Tibial artery (tissue), 4 donors: ENCODE measurements around the gene SMIM24.

ENCODE experiments used
- DNase-seq, 2 donors: peaks; one replicate each; pipeline ENCODE4 v3.0.0-alpha.2; 2019
- H3K27ac ChIP-seq, 2 donors: fragments of 200-600 bp; sonication (generic) in 1 of 2; 1 replicate in 1 of 2; 2 replicates in 1 of 2; pipeline ENCODE4 v1.5.1; 2018 to 2019; ENCODE audit warnings: mild to moderate bottlenecking in 1 of 2
- H3K27me3 ChIP-seq, 2 donors: fragments of 200-600 bp; sonication (generic) in 1 of 2; one replicate each; pipeline versions ENCODE4 v1.5.1 to v1.6.0; 2016 to 2019
- H3K36me3 ChIP-seq, 3 donors: fragments of 200-600 bp; sonication (generic) in 2 of 3; one replicate each; pipeline ENCODE4 v1.5.1; 2016 to 2019; ENCODE audit warnings: mild to moderate bottlenecking in 2 of 3
- H3K4me1 ChIP-seq, 4 donors: fragments of 200-600 bp; sonication (generic) in 2 of 4; 1 replicate in 3 of 4; 2 replicates in 1 of 4; pipeline ENCODE4 v1.5.1; 2016 to 2019
- H3K4me3 ChIP-seq, 2 donors: fragments of 200-600 bp; sonication (generic) in 1 of 2; 1 replicate in 1 of 2; 2 replicates in 1 of 2; pipeline ENCODE4 v1.5.1; 2018 to 2019; ENCODE audit warnings: mild to moderate bottlenecking in 2 of 2
- H3K9me3 ChIP-seq, 3 donors: fragments of 200-600 bp; sonication (generic) in 1 of 3; one replicate each; pipeline ENCODE4 v1.5.1; 2016 to 2019
- intact Hi-C: fragments of 100-400 bp; cut with DNase I; formaldehyde crosslinking; loops from one replicate; pipeline ENCODE4 v1.15.0; 2023; ENCODE audit warnings: low total_unique reads
- TF ChIP-seq, protein P1 (sequence below), 2 experiments: fragments of 200-600 bp in 1 of 2; fragments of 450-650 bp in 1 of 2; IDR thresholded peaks; one replicate each; pipeline ENCODE4 v1.5.1; 2017 to 2019; ENCODE audit warnings: antibody characterized with exemption in 2 of 2, mild to moderate bottlenecking in 1 of 2, moderate library complexity in 1 of 2

The SMIM24 gene

DNA sequence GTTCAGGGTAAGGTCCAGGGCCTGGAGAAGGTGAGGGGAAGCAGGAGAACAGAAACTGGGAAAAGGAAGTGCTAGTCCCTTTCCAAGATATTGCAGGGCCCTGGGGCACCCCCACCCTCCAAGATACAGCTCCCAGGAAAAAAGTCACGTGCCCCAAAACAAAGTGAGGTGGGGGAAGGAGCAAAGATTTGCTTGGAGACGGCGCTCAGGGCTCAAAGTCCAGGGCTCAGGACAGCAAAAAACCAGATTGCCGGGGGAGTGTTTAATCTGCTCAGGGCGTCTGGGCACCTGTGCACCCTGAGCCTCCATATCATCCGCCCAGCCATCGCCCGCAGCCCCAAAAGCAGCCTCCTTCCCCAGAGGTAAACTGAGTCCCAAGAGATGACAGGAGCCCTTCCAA, 6.3 kb downstream of the SMIM24 start:
- Histone ChIP-seq H3K27ac (no peak overlapping the region), H3K4me1 (peaks cover 5 to 32% (median 25%) of the 10 kb centered on the region in 4 donors), H3K27me3 (peaks cover 0 to 12% of the 10 kb centered on the region in 2 donors), H3K4me3 (no peak overlapping the region), H3K9me3 (no peaks in the 10 kb centered on the region), H3K36me3 (no peaks in the 10 kb centered on the region)
- TF ChIP-seq, protein P1, sequence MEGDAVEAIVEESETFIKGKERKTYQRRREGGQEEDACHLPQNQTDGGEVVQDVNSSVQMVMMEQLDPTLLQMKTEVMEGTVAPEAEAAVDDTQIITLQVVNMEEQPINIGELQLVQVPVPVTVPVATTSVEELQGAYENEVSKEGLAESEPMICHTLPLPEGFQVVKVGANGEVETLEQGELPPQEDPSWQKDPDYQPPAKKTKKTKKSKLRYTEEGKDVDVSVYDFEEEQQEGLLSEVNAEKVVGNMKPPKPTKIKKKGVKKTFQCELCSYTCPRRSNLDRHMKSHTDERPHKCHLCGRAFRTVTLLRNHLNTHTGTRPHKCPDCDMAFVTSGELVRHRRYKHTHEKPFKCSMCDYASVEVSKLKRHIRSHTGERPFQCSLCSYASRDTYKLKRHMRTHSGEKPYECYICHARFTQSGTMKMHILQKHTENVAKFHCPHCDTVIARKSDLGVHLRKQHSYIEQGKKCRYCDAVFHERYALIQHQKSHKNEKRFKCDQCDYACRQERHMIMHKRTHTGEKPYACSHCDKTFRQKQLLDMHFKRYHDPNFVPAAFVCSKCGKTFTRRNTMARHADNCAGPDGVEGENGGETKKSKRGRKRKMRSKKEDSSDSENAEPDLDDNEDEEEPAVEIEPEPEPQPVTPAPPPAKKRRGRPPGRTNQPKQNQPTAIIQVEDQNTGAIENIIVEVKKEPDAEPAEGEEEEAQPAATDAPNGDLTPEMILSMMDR (IDR thresholded peaks at IDR 0.05), result no peak
- intact Hi-C loops, result no loop called here
- no peak for DNase-seq

DNA sequence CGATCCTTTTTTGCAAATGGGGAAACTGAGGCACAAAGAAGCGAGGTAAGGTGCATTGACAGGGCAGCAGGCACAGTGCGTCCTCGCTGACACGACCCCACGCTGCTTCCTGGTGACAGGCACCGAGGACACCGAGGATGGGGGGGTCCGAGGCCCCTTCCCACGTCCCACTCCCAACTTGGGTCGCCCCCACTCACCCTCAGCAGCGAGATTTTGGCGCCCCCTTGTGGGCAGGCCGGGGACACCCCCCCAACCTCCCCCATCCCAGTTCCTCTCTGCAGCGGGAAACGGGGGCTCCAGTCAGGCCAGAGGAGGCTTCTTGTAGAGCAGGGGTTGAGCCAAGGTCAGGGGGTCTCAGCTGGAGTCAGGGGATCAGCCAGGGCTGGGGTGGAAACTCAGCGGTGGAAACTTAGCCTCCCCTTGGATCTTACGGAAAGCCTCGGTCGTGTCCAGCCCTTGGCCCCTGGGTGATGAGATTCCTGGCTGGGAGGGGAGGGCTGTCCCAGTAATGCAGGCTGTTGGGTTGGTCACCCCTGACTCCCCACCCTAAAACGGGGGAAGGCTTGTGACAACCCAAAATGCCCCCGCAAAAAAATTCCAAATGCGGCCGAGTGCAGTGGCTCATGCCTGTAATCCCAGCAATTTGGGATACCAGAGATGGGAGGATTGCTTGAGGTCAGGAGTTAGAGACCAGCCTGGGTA, 8.2 kb downstream of the SMIM24 start:
- Histone ChIP-seq H3K4me3 (peak overlapping the region in 1 of 2 donors; percentile 13), H3K9me3 (no peaks in the 10 kb centered on the region), H3K36me3 (no peaks in the 10 kb centered on the region), H3K27me3 (peaks cover 0 to 12% of the 10 kb centered on the region in 2 donors), H3K27ac (peak overlapping the region in 1 of 2 donors; percentile 4), H3K4me1 (peaks cover 5 to 51% (median 40%) of the 10 kb centered on the region in 4 donors)
- no peak for DNase-seq
- intact Hi-C loops, result loop anchor here (2.0 kb wide), 1 partner anchor 143 kb away; no protein-coding TSS in a partner anchor
- TF ChIP-seq, protein P1 (IDR thresholded peaks at IDR 0.05), result peak; percentile 89 to 91

DNA sequence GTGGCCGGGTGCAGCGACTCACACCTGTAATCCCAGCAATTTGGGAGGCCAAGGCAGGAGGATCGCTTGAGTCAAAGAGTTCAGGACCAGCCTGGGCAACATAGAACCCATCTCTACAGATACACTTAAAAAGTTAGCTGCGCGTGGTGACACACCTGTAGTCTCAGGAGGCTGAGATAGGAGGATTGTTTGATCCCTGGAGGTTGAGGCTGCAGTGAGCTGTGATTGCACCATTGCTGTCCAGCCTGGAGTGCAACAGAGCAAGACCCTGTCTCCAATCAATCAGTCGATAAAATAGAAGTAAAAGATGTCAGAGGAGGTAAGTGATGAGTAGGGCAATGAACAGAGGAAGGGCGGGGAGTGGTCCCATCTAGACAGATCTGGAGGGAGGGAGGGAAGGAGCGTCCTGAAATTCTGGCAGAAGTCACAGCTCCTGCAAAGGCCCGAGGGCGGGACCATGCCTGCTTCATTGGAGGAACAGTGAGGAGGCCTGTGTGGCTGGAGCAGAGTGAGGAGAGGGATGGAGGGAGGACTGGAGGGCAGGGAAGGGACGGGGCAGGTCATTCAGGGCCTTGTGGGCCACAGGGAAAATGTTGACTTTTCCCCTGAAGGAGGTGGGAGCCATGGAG, 9.7 kb downstream of the SMIM24 start:
- Histone ChIP-seq H3K27me3 (peaks cover 0 to 6% of the 10 kb centered on the region in 2 donors), H3K4me3 (no peak overlapping the region), H3K9me3 (no peaks in the 10 kb centered on the region), H3K36me3 (no peaks in the 10 kb centered on the region), H3K4me1 (peaks cover 5 to 66% (median 54%) of the 10 kb centered on the region in 4 donors), H3K27ac (peak overlapping the region; percentile 94 to 98)
- intact Hi-C loops, result loop anchor here (2.0 kb wide), 1 partner anchor 142 kb away; no protein-coding TSS in a partner anchor
- DNase-seq, result no peak
- TF ChIP-seq, protein P1 (IDR thresholded peaks at IDR 0.05), result no peak

DNA sequence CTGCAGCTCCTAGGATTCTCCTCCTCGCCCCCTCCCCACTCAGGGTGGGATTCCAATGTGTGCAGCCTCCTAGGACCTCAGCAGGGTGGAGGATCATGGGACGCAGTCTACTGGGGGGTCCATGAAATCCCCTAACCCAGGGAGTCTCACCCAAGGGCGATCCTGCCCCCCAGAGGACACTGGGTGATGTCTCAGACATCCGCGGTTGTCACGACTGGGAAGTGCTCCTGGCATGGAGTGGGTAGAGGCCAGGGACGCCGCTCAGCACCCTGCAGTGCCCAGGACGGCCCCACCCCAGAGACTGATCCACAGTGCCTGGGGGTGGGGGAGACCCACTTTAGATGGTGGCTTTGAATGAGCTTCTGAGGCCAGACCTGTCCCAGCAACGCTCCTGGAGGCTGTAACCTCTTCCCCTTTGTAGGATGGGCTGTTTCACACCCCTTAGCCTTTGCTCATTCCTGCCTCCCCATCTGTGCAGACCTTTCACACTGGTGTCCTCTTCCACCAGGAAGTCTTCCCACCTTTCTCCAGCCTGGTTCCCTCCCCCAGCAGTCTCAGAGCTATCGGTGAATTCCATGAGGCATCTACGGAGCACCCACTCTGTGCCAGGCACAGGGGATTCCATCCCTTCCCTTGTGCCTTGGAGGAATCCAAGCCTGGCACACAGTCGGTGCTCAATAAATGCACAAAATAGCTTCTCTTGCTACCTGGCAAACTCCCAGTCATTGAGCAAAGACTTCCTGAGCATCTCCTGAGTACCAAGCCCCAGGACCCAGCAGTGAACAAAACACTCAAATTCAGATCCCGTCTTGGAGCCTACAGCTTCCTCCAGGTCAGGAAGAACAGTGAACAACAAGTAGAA, 10.5 kb downstream of the SMIM24 start:
- intact Hi-C loops, result loop anchor here (2.0 to 10.0 kb wide), 3 partner anchors 38 to 141 kb away; partner anchors contain the start of gene TBXA2R
- Histone ChIP-seq H3K4me1 (peaks cover 5 to 73% (median 59%) of the 10 kb centered on the region in 4 donors), H3K9me3 (no peaks in the 10 kb centered on the region), H3K4me3 (no peak overlapping the region), H3K36me3 (no peaks in the 10 kb centered on the region), H3K27ac (peak overlapping the region; percentile 94 to 98), H3K27me3 (peaks cover 0 to 6% of the 10 kb centered on the region in 2 donors)
- DNase-seq, result no peak
- TF ChIP-seq, protein P1 (IDR thresholded peaks at IDR 0.05), result no peak

DNA sequence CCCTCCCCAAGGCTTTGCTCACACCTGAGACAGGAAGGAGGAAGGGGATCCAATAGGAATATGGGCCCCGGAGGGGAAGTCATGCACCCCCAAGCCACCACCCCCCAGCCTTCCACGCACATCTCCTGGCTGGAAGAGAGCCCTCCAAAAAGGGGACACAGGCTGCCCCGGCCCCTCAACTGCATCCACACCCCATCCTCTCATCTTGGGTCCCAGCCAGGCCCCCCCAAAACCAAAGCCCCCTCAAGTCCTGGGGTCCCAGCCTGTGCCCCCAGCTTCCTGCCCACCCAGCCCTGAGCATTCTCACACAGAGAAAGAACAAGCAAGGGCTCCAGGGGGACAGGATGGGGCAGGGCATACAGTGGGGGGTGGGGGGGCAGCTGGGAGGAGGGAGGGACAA, 12.1 kb downstream of the SMIM24 start:
- no peak for DNase-seq
- intact Hi-C loops, result loop anchor here (5.0 to 10.0 kb wide), 2 partner anchors 36 to 137 kb away; partner anchors contain the start of gene TBXA2R
- no peaks in the 10 kb centered on the region for H3K9me3 ChIP-seq
- peak overlapping the region; percentile 94 to 98 for H3K27ac ChIP-seq
- TF ChIP-seq, protein P1 (IDR thresholded peaks at IDR 0.05), result no peak
- H3K4me1 ChIP-seq, result peaks cover 10 to 90% (median 74%) of the 10 kb centered on the region in 4 donors
- no peaks in the 10 kb centered on the region for H3K27me3 ChIP-seq
- peaks cover 11 to 16% (median 13%) of the 10 kb centered on the region in 3 donors for H3K36me3 ChIP-seq
- no peak overlapping the region for H3K4me3 ChIP-seq
